T-helper 2 cell treated with Interferon-gamma antibody and Interleukin-4, amounts not matched to agents 5 μg/mL and 100 μg/mL, for 36 hours (primary cell): ENCODE results near the gene RETNLB.

Source experiments
- DNase-seq: peaks from one replicate; pipeline ENCODE4 v3.0.0; 2021; ENCODE audit warnings: low spot score
- H3K27ac Mint-ChIP-seq: one replicate; pipeline ENCODE4 v1.8.0; 2021; ENCODE audit warnings: mild to moderate bottlenecking, mixed read lengths
- H3K27me3 Mint-ChIP-seq: one replicate; pipeline ENCODE4 v1.8.0; 2021; ENCODE audit warnings: low read depth, mixed read lengths
- H3K36me3 Mint-ChIP-seq: one replicate; pipeline ENCODE4 v1.8.0; 2021; ENCODE audit warnings: low read depth, mixed read lengths
- H3K4me1 Mint-ChIP-seq: one replicate; pipeline ENCODE4 v1.8.0; 2021; ENCODE audit warnings: low read depth, mixed read lengths
- H3K4me3 Mint-ChIP-seq: one replicate; pipeline ENCODE4 v1.8.0; 2022; ENCODE audit warnings: mild to moderate bottlenecking, moderate library complexity, mixed read lengths
- H3K9me3 Mint-ChIP-seq: one replicate; pipeline ENCODE4 v1.8.0; 2021; ENCODE audit warnings: mixed read lengths

RETNLB gene

GRCh38 chr3:108724101-108724500, 33.1 kb downstream of the RETNLB start:
- H3K27ac Mint-ChIP-seq: no peak overlapping the region
- H3K4me1 Mint-ChIP-seq: peaks cover 10% of the 10 kb centered on the region
- H3K4me3 Mint-ChIP-seq: no peak overlapping the region
- peaks cover 12% of the 10 kb centered on the region for H3K9me3 Mint-ChIP-seq
- no peaks in the 10 kb centered on the region for H3K27me3 Mint-ChIP-seq
- H3K36me3 Mint-ChIP-seq: peaks cover 2% of the 10 kb centered on the region
- no peak for DNase-seq

GRCh38 chr3:108722724-108723123, 34.5 kb downstream of the RETNLB start:
- H3K27me3 Mint-ChIP-seq: no peaks in the 10 kb centered on the region
- DNase-seq: no peak
- H3K4me3 Mint-ChIP-seq: no peak overlapping the region
- H3K4me1 Mint-ChIP-seq: peaks cover 11% of the 10 kb centered on the region
- no peak overlapping the region for H3K27ac Mint-ChIP-seq
- H3K36me3 Mint-ChIP-seq: peaks cover 2% of the 10 kb centered on the region
- H3K9me3 Mint-ChIP-seq: peaks cover 12% of the 10 kb centered on the region

DNA sequence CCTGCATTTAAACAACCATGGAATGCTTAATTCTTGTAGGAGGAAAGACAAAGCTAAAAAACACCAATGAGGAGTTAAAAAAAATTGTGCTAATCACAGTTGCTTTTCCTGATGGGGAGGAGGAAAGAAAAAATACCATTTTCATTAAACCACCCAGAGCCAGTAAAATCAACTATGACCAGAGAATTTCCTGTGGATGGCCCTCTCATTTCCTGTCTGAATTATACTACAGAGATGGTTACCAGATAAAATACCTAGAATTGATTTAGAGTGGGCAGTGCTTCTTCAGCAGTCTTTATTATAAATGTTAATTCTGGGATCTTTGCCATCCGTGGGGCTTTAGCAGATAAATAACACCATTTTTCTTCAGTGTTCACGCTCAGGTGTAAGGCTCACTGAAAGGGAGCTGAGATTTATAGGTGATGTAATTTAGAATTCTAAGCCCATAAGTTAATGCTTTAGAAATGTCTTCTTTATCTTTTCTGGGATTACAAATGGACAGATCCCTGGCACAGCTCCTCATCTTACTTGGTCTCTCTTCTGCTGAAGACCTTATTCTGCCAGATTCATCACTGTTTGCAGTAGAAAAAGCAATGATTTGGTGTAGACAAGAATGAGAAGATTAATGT, 37.9 kb downstream of the RETNLB start:
- DNase-seq: no peak
- Mint-ChIP-seq H3K9me3 (peaks cover 12% of the 10 kb centered on the region), H3K36me3 (peaks cover 2% of the 10 kb centered on the region), H3K4me3 (no peak overlapping the region), H3K4me1 (peaks cover 10% of the 10 kb centered on the region), H3K27ac (no peak overlapping the region), H3K27me3 (peaks cover 7% of the 10 kb centered on the region)

- DNase-seq: no peak
- H3K27ac Mint-ChIP-seq: no peak overlapping the region
- H3K36me3 Mint-ChIP-seq: peaks cover 2% of the 10 kb centered on the region
- H3K27me3 Mint-ChIP-seq: peaks cover 7% of the 10 kb centered on the region
- H3K4me1 Mint-ChIP-seq: peaks cover 7% of the 10 kb centered on the region
- H3K9me3 Mint-ChIP-seq: peaks cover 12% of the 10 kb centered on the region
- H3K4me3 Mint-ChIP-seq: no peak overlapping the region
These were observed 38.8 kb downstream of the RETNLB start for GRCh38 chr3:108718454-108718853.

DNA sequence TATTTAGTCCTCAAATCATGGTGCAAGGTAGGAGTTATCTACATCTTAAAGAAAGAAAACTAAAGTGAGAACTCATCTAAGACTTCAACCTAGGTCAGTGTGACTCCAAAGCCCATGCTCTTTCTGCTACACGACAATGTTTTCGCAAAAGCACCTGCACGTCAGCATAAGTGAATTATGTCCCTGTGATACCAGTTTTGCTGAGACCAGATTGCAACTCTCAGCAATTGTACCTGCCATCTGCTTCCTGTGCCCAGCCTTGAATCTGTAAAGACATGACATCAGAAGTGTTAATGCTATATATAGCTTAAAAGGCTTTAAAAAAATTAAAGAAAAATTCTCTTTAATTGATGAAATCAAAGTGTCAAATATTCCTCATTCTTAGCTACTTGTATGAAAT, 43.4 kb downstream of the RETNLB start:
- Mint-ChIP-seq H3K27ac (no peak overlapping the region), H3K36me3 (no peaks in the 10 kb centered on the region)

GRCh38 chr3:108713009-108713516, 44.1 kb downstream of the RETNLB start:
- no peak for DNase-seq
- Mint-ChIP-seq H3K9me3 (no peaks in the 10 kb centered on the region), H3K36me3 (no peaks in the 10 kb centered on the region), H3K27ac (no peak overlapping the region), H3K4me3 (no peak overlapping the region), H3K4me1 (no peaks in the 10 kb centered on the region), H3K27me3 (peaks cover 13% of the 10 kb centered on the region)

More for the DNA sequence above, 43.4 kb downstream of the RETNLB start:
- Mint-ChIP-seq H3K4me3 (no peak overlapping the region), H3K27me3 (peaks cover 13% of the 10 kb centered on the region), H3K4me1 (no peaks in the 10 kb centered on the region), H3K9me3 (no peaks in the 10 kb centered on the region)
- no peak for DNase-seq
